ENCODE measurements around the gene GDF9. TPM values are rescaled to one million over a fixed set of nuclear protein-coding genes. Genes with fewer than 3 reads are reported as not detected.

Gene GDF9
- total RNA-seq, 6 donors from 2014 or later, result 0.23 to 1.1 (median 0.66) TPM; not detected in 2

DNA sequence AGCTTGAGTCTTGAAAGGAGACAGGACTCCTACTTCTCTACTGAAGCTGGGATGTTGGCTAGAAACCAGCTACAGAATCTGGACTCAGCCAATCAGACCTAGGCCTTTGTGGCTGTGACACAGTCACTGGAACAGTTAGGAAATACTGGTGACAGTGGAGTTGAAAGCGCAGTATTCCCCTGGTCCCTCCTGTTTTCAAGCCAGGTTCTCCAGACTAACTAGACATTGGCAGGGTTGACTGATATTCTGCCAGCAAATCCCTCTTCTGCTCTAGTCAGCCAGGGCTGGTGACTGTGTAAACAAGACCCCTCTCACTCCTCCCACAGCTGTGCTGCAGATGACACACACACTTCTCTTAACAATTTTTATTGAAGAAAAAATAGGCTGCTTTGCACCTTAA is 44.5 kb downstream of the GDF9 start:
- Histone ChIP-seq H3K27ac (no peak overlapping the region), H3K9me3 (no peaks in the 10 kb centered on the region), H3K36me3 (peaks cover 0 to 30% (median 8%) of the 10 kb centered on the region in 4 donors), H3K27me3 (peaks cover 0 to 8% (median 3%) of the 10 kb centered on the region in 4 donors), H3K4me1 (peaks cover 14 to 39% (median 22%) of the 10 kb centered on the region in 4 donors), H3K4me3 (no peak overlapping the region)
- no peak for DNase-seq
- no peak for ATAC-seq (ENCODE audit: low FRiP score in 2 of 2)
- TF ChIP-seq POLR2AphosphoS5 (IDR thresholded peaks at IDR 0.05) (no peak), EP300 (IDR thresholded peaks at IDR 0.05) (no peak), POLR2A (IDR thresholded peaks at IDR 0.05) (no peak)
- TF ChIP-seq, protein P1, sequence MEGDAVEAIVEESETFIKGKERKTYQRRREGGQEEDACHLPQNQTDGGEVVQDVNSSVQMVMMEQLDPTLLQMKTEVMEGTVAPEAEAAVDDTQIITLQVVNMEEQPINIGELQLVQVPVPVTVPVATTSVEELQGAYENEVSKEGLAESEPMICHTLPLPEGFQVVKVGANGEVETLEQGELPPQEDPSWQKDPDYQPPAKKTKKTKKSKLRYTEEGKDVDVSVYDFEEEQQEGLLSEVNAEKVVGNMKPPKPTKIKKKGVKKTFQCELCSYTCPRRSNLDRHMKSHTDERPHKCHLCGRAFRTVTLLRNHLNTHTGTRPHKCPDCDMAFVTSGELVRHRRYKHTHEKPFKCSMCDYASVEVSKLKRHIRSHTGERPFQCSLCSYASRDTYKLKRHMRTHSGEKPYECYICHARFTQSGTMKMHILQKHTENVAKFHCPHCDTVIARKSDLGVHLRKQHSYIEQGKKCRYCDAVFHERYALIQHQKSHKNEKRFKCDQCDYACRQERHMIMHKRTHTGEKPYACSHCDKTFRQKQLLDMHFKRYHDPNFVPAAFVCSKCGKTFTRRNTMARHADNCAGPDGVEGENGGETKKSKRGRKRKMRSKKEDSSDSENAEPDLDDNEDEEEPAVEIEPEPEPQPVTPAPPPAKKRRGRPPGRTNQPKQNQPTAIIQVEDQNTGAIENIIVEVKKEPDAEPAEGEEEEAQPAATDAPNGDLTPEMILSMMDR (IDR thresholded peaks at IDR 0.05), result no peak
- WGBS, 2 donors, result 80 to 83% methylated on average over 1 of the region's 1 CpG

DNA sequence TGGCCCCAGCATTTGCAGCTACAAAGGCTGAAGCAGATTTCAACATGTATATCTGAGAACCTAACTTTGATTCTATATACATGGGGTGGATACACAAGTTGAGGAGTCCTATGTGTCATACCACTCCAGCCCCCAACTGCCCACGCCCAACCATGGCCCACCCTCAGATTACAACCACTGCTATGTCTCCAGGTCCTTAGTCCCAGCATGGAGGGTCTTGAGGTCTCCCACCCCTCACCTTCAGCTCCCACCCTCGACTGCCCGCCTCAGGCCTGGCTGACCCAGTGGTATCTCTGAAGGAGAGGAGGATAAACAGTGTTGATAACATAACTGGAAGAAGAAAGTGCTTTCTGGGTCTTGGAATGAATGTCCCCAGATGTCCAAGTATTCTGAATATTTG is 44.9 kb downstream of the GDF9 start:
- H3K36me3 ChIP-seq, result peaks cover 0 to 30% (median 8%) of the 10 kb centered on the region in 4 donors
- WGBS, 2 donors, result 91 to 100% methylated on average over 3 of the region's 3 CpGs
- H3K4me3 ChIP-seq, result no peak overlapping the region
- DNase-seq (no peak), ATAC-seq (ENCODE audit: low FRiP score in 2 of 2) (no peak)
- TF ChIP-seq, protein P1 (IDR thresholded peaks at IDR 0.05), result no peak
- TF ChIP-seq EP300 (IDR thresholded peaks at IDR 0.05), result no peak
- H3K9me3 ChIP-seq, result no peaks in the 10 kb centered on the region
- H3K27me3 ChIP-seq, result peaks cover 0 to 8% (median 3%) of the 10 kb centered on the region in 4 donors
- H3K4me1 ChIP-seq, result peaks cover 12 to 35% (median 20%) of the 10 kb centered on the region in 4 donors
- no peak overlapping the region for H3K27ac ChIP-seq

DNA sequence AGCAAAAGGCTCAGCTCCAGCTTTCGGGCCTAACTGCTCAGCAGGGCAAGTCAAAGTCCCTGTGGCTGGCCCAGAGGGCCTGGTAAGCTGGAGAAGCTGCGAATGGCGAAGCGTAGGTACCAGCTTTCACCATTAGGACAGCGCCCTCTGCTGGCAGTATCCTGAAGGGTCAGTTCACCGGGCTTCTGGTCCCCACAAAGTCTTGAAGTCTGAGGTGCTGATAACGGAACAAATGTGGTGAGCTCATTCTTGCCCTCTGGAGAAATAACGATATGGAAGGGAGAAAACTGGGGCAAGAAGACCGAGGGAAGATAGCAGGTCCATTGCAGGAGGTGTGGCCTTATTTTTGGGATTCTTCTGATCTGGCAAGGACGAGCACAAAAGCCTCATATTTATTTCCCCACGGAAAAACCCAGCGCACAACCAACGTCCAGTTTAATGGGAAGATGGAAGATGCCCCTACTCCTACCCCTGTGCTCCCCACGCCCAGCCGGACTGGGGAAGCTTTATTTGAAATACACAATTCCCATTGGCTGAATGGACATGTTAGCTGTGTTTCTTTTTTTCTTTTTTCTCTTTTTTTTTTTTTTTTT is 46.0 kb downstream of the GDF9 start:
- TF ChIP-seq POLR2AphosphoS5 (IDR thresholded peaks at IDR 0.05) (no peak), EP300 (IDR thresholded peaks at IDR 0.05) (no peak), POLR2A (IDR thresholded peaks at IDR 0.05) (no peak)
- TF ChIP-seq, protein P1 (IDR thresholded peaks at IDR 0.05), result peak; percentile 86 to 91 (median 89)
- WGBS, 2 donors, result 26% methylated on average over 14 to 15 of the region's 15 CpGs
- H3K4me1 ChIP-seq, result peaks cover 2 to 24% (median 14%) of the 10 kb centered on the region in 4 donors
- no peaks in the 10 kb centered on the region for H3K9me3 ChIP-seq
- DNase-seq, result peak in 1 of 2 donors; percentile 93
- peaks cover 0 to 4% (median under 1%) of the 10 kb centered on the region in 4 donors for H3K27me3 ChIP-seq
- H3K4me3 ChIP-seq, result no peak overlapping the region
- no peak overlapping the region for H3K27ac ChIP-seq
- peaks cover 0 to 25% (median 7%) of the 10 kb centered on the region in 4 donors for H3K36me3 ChIP-seq
- peak; percentile 86 to 93 for ATAC-seq (ENCODE audit: low FRiP score in 2 of 2)

DNA sequence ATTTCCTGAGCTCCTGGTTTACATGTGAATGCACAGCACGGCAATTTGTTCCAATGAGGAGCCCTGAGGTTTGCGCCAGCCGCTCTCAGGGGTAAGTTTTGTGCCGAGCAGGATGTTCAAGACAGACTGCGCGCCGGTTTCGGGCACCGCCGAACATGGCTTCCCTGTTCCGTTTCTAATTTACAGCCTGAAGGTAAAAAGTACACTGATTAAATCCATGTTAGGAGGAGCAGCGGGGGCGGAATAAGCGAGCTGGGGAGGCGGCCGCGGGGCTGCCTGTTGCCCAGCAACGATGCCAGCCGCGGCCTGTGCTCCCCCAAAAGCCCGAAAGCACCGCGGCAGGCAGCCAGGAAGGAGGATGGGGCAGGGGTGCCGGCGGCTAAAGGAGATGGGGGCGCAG is 46.8 kb downstream of the GDF9 start:
- ATAC-seq (ENCODE audit: low FRiP score in 2 of 2) (no peak), DNase-seq (peak in 1 of 2 donors; percentile 61)
- 32 to 41% methylated on average over 26 of the region's 26 CpGs for WGBS, 2 donors
- Histone ChIP-seq H3K9me3 (no peaks in the 10 kb centered on the region), H3K36me3 (peaks cover 0 to 17% (median 1%) of the 10 kb centered on the region in 4 donors), H3K4me3 (no peak overlapping the region), H3K27ac (no peak overlapping the region), H3K4me1 (peaks cover 2 to 21% (median 14%) of the 10 kb centered on the region in 4 donors), H3K27me3 (peaks cover 0 to 6% (median 0%) of the 10 kb centered on the region in 4 donors)
- no peak for TF ChIP-seq EP300 (IDR thresholded peaks at IDR 0.05)
- no peak for TF ChIP-seq POLR2A (IDR thresholded peaks at IDR 0.05)
- TF ChIP-seq, protein P1 (IDR thresholded peaks at IDR 0.05), result no peak
- no peak for TF ChIP-seq POLR2AphosphoS5 (IDR thresholded peaks at IDR 0.05)

DNA sequence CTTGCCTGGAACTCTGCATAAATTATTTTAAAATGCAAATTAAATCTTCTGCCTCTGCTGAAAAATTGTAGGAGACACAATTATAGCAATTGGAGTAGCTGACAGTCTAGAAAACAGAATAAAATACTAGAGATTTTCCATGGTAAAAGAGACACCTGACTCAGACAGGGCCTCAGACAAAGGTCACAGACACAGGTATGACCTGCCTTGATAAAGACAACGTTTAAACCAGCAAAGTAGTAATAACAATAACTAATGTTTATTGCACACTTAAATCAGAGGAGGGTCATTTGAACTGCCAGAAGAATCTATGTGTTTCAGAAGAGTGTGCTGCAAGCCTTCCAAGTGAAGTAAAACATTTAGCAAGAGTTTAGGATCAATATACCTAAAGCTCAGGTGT is 49.3 kb downstream of the GDF9 start:
- 56 to 80% methylated on average over 1 of the region's 1 CpG for WGBS, 2 donors
- no peak for TF ChIP-seq POLR2A (IDR thresholded peaks at IDR 0.05)
- no peak for TF ChIP-seq EP300 (IDR thresholded peaks at IDR 0.05)
- no peak for TF ChIP-seq POLR2AphosphoS5 (IDR thresholded peaks at IDR 0.05)
- TF ChIP-seq, protein P1 (IDR thresholded peaks at IDR 0.05), result no peak
- no peaks in the 10 kb centered on the region for H3K9me3 ChIP-seq
- ATAC-seq (ENCODE audit: low FRiP score in 2 of 2) (no peak), DNase-seq (no peak)
- no peak overlapping the region for H3K4me3 ChIP-seq
- H3K4me1 ChIP-seq, result peaks cover 15 to 29% (median 23%) of the 10 kb centered on the region in 4 donors
- no peaks in the 10 kb centered on the region for H3K36me3 ChIP-seq
- H3K27me3 ChIP-seq, result peaks cover 0 to 31% (median 14%) of the 10 kb centered on the region in 4 donors
- H3K27ac ChIP-seq, result no peak overlapping the region

Data from upper lobe of left lung (tissue), 6 donors.